SKM-1 (cell line): ENCODE results near the gene RDH14.

ENCODE experiments used
- DNase-seq: peaks from one replicate; lab custom pipeline; 2025; ENCODE audit not compliant: unreplicated experiment; lab: John Stamatoyannopoulos, UW

Gene RDH14

GRCh38 chr2:18560031-18560796 is at the start of gene RDH14:
Gene RDH14, minus strand, starts transcription at chr2:18560653. Its CDS starts 81 bp downstream, at chr2:18560572.
- peak; percentile 88 for DNase-seq

- DNase-seq = no peak
Measured at GRCh38 chr2:18610090-18610489, 49.6 kb upstream of the RDH14 start.

- DNase-seq = no peak
Measured at GRCh38 chr2:18605115-18605514, 44.7 kb upstream of the RDH14 start.

- DNase-seq = no peak
Measured at GRCh38 chr2:18604531-18604885, 44.1 kb upstream of the RDH14 start.

GRCh38 chr2:18603854-18604530 is 43.5 kb upstream of the RDH14 start:
- no peak for DNase-seq

- no peak for DNase-seq
Measured at GRCh38 chr2:18602298-18602697, 41.8 kb upstream of the RDH14 start.

GRCh38 chr2:18600255-18600613 is 39.8 kb upstream of the RDH14 start:
- no peak for DNase-seq

- no peak for DNase-seq
Measured at GRCh38 chr2:18599509-18600254, 39.2 kb upstream of the RDH14 start.

GRCh38 chr2:18598848-18599484 is 38.5 kb upstream of the RDH14 start:
- DNase-seq = no peak

- DNase-seq = no peak
Measured at GRCh38 chr2:18597618-18598017, 37.2 kb upstream of the RDH14 start.

- no peak for DNase-seq
Measured at GRCh38 chr2:18596993-18597392, 36.5 kb upstream of the RDH14 start.

GRCh38 chr2:18593496-18593895 is 33.0 kb upstream of the RDH14 start:
- DNase-seq = no peak

- no peak for DNase-seq
Measured at GRCh38 chr2:18592372-18592771, 31.9 kb upstream of the RDH14 start.

GRCh38 chr2:18589354-18589753 is 28.9 kb upstream of the RDH14 start, which contains the start of gene NT5C1B:
Gene NT5C1B, minus strand, starts transcription at chr2:18589569. Its CDS starts 101 bp downstream, at chr2:18589468.
- DNase-seq = no peak

GRCh38 chr2:18588802-18589201 is 28.3 kb upstream of the RDH14 start:
- DNase-seq = no peak

- no peak for DNase-seq
Measured at GRCh38 chr2:18588049-18588448, 27.6 kb upstream of the RDH14 start.

GRCh38 chr2:18585526-18585925 is 25.1 kb upstream of the RDH14 start:
- no peak for DNase-seq

- no peak for DNase-seq
Measured at GRCh38 chr2:18584608-18584954, 24.1 kb upstream of the RDH14 start.

- no peak for DNase-seq
Measured at GRCh38 chr2:18583905-18584607, 23.6 kb upstream of the RDH14 start.

GRCh38 chr2:18580606-18581005 is 20.2 kb upstream of the RDH14 start:
- DNase-seq = no peak

GRCh38 chr2:18578033-18578432 is 17.6 kb upstream of the RDH14 start:
- no peak for DNase-seq
